GM12872 (cell line): ENCODE results near the gene CR1L.

Experiments
- TF ChIP-seq, protein P1 (sequence below): IDR thresholded peaks from 3 replicates; pipeline ENCODE4 v1.5.1; 2011; ENCODE audit warnings: low read depth, mild to moderate bottlenecking, low read length, moderate library complexity; ENCODE audit not compliant: insufficient read depth

Gene CR1L

DNA sequence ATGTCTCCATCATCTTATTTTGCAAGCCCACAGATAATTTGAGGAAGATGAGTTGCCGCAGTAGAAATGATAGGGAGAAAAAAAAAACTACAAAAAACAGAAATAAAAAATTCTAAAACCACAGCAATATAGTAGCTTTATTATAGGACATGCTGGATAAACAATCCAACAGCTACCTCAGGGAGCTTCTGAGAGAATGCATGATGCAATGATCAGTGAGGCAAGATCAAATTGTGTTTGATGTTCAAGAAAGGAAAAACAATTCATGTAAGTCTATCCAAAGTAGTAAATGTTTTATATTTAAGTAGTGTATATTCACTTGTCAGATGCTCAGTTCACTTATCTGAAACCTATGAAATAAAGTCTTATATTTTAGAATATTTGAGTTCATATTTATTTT is 6.7 kb downstream of the CR1L start:
- TF ChIP-seq, protein P1, sequence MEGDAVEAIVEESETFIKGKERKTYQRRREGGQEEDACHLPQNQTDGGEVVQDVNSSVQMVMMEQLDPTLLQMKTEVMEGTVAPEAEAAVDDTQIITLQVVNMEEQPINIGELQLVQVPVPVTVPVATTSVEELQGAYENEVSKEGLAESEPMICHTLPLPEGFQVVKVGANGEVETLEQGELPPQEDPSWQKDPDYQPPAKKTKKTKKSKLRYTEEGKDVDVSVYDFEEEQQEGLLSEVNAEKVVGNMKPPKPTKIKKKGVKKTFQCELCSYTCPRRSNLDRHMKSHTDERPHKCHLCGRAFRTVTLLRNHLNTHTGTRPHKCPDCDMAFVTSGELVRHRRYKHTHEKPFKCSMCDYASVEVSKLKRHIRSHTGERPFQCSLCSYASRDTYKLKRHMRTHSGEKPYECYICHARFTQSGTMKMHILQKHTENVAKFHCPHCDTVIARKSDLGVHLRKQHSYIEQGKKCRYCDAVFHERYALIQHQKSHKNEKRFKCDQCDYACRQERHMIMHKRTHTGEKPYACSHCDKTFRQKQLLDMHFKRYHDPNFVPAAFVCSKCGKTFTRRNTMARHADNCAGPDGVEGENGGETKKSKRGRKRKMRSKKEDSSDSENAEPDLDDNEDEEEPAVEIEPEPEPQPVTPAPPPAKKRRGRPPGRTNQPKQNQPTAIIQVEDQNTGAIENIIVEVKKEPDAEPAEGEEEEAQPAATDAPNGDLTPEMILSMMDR = no peak

DNA sequence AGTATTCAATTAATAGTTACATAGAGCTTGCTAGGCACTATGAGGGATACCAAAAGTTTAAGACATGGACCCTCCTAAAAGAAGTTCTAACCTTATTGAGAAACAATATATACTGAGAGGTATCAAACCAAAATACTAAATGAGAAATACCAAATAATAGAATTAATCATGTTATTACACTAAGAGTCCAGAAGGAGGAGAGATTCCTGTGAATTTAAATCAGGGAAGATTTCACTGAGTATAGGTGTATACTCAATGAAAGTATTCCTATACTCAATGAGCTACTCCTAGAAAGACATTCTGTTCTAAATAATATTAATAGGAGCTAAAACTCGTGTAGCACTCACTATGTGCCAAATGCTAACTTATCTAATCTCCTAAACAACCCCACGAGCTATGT is 9.4 kb downstream of the CR1L start:
- TF ChIP-seq, protein P1 = no peak

DNA sequence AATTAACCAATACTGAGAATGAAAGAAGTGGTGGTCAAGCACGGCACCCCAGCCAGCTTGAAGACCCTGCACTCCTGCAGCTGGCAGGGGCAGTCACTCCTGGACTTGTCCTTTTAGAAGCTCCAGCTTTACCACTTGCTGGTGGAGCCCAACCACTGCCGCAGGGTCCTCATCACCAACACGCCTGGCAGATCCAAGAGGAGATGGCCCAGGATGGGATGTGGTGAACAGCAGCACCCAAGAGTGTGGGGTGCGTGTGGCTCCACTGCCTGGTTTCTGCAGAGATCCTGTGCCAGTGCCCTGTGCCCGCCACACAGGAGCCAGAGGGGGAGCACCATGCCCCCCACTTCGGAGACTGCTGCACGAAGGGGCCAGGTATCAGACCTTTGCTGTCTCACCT is 13.5 kb downstream of the CR1L start:
- TF ChIP-seq, protein P1 = no peak

DNA sequence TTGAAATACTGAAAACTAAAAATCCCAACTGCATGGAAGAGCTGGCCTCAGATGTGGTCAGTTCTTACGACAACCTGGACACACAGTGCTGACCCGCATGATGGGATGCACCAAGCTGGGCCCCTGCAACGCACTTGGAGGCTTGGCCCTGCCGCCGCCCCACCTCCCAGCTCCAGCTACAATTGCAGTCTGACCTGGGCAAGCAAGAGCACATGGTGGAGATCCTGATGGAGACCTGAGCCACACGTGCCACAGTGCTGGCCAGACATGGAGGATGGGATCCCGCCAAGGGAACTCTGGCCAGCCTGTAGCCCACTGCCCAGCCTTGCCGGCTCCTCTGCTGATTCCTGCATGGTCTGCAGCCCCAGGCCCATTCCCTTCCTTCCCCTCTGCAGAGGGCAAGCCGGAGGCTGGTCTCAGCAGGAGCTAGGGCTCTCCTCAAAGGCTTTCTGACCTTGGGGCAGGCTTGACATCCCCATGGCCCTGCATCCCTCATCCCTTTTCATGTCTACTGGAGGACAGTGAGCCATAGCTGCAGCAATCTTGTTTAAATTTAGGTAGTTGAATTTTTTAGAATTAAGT is 14.1 kb downstream of the CR1L start:
- TF ChIP-seq, protein P1 = no peak

DNA sequence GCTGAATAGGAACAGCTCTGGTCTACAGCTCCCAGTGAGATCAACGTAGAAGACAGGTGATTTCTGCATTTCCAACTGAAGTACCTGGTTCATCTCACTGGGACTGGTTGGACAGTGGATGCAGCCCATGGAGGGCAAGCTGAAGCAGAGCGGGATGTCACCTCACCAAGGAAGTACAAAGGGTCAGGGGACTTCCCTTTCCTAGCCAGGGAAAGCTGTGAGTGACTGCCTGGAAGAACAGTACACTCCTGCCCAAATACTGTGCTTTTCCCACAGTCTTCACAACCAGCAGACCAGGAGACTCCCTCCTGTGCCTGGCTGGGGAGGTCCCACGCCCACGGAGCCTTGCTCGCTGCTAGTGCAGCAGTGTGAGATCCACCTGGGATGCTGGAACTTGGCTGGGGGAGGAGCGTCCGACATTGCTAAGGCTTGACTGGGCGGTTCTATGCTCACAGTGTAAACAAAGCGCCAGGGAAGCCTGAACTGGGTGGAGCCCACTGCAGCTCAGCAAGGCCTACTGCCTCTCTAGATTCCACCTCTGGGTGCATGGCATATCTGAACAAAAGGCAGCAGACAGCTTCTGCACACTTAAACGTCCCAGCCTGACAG is 14.7 kb downstream of the CR1L start:
- TF ChIP-seq, protein P1 = no peak

DNA sequence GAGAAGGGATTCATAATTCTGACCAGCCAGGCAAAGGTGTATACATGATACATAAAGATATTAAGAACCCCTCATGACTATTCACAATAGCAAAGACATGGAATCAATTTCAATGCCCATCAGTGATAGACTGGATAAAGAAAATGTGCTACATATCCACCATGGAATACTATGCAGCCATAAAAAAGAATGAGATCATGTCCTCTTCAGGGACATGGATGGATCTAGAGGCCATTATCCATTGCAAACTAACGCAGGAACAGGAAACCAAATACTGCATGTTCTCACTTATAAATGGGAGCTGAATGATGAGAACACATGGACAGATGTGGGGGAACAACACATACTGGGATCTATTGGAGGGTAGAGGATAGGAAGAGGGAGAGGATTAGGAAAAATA is 21.4 kb downstream of the CR1L start:
- TF ChIP-seq, protein P1 = no peak

DNA sequence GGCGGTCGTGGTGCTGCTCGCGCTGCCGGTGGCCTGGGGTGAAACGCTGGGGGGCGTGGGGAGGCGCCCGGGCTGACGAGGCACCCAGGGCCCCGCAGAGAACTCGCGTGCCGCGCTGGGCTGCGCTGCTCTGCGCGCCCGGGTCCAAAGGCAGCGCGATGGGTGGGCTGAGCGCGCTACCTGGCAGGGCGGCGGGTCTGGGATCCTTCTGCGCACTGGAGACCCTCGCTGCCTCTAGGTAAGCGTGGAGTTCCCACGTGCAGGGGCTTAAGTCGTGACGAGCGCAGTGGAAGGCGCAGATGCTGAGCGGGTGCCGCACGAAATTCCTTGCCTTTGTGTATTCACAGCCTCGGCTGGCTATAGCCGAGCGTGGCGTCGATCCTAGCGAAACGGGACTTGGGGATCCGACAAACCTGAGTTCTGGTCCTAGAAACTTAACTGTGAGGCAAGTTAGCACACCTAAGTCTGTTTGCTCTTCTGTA is 24.6 kb downstream of the CR1L start:
- TF ChIP-seq, protein P1 = no peak

DNA sequence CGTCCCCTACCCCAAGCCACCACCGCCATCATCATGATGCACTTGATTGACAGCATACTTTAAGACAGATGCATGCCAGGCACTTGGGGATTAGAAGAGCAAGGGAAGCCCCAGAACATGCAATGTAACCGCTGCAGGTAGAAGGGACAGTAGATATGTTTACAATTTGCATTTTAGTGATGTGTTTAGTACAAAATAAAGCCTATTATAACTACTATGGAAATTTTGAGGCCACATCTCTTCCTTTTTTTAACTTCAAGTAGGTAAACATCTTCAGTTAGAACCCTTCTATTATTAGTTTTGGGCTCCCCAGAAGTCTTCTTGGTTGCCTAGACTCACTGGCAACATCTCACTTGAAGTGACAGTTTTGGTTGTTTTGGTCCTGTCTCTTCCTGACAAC is 25.3 kb downstream of the CR1L start:
- TF ChIP-seq, protein P1 = no peak
